ENCODE data around the gene NAA30.
"Not testable (repeated sequence)": the region's sequence is repeated elsewhere in the genome, so short reads cannot be mapped to it uniquely, and the experiment has no call there.

The NAA30 gene

DNA sequence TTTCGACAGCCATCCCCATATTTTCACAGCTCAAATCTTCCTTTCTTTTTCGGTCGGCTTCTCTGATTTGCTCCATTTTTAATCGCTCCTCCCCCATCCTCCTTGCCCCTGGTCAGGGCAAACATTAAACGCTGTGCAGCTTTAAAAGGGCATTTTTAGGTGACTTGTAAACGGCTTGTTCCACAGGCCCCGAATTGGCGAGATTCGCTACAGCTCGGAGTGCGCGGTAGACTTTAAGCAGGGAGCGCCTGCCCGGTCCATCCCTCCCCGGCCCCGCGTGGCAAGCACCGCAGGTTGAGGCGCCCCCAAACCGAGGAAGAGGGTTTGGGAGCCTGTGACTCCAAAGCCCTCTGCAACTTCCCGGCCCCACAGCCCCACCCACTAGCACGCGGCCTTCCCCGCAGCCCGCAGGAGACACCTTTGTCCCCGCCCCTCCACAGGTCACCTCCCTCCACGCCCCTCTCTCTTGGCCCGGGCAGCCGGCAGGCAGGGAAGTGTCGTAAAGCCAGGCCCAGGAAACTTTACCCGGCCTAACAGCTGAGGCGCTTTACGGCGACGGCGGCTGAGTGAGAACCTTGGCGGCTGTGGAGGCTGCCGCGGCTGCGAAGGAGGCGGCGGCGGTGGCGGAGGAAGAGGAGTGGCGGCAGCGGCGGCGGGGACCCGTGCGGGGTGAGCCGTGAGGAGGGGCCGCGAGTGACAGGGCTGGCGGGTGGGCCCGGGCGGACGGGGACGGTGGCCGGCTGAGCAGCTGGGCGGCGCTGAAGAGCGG, at the start of gene NAA30:
Gene NAA30, plus strand, starts transcription at position 550 of the 769 bp plus-strand sequence. CDS start 372 bp downstream, outside the sequence.
- peak; percentile 96 for DNase-seq

DNA sequence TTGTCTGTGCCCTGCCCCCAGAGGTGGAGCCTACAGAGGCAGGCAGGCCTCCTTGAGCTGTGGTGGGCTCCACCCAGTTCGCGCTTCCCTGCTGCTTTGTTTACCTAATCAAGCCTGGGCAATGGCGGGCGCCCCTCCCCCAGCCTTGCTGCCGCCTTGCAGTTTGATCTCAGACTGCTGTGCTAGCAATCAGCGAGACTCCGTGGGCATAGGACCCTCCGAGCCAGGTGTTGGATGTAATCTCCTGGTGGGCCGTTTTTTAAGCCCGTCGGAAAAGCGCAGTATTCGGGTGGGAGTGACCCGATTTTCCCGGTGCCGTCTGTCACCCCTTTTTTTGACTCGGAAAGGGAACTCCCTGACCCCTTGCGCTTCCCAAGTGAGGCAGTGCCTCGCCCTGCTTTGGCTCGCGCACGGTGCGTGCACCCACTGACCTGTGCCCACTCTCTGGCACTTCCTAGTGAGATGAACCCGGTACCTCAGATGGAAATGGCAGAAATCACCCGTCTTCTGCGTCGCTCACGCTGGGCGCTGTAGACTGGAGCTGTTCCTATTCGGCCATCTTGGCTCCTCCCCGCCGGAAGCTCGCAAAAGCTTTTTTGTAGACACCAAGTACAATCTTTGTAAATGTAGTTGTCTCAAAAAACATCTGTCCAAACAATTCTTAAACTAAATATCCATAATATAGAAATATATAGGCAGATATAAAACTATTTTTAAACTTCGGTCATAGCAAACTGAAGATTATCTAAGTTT, 46.7 kb upstream of the NAA30 start:
- DNase-seq, result not testable (repeated sequence)

DNA sequence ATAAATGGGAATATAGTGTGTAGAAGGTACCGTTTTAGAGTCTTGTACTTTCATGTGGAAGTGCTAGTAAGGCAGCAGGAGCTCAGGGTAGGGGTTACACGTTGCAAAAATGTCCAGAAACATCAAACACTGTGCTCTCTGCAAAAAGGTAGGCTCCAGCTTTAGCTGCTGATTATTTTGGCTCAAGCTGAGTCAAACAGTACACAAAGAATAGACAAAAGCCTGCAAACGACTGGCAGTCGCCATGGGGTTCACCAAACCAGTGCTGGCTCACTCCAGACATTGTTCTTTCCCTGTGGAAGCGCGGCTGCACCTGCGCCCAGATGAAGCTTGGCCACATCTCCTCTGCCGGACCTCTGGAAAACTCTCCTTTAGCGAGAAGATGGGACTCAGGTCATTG, 45.3 kb upstream of the NAA30 start:
- no peak for DNase-seq

DNA sequence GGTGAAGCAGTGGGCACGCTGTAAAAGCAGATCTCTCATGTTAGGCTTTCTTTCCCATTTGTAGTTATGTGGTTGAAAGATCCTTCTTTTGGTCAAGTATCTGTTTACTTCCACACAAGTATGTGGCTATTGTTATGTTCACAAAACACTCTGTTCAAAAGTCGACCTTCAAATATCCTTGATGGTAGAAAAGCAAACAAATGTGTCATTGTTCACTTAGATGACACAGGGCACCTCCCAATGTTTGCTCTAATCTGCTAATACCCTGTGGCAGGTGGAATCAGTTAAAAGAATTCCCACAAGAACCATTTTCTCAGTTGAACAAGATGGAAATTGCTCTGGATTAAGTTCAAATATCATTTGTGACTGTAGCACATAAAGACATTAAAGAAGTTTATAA, 43.6 kb upstream of the NAA30 start:
- DNase-seq, result no peak

DNA sequence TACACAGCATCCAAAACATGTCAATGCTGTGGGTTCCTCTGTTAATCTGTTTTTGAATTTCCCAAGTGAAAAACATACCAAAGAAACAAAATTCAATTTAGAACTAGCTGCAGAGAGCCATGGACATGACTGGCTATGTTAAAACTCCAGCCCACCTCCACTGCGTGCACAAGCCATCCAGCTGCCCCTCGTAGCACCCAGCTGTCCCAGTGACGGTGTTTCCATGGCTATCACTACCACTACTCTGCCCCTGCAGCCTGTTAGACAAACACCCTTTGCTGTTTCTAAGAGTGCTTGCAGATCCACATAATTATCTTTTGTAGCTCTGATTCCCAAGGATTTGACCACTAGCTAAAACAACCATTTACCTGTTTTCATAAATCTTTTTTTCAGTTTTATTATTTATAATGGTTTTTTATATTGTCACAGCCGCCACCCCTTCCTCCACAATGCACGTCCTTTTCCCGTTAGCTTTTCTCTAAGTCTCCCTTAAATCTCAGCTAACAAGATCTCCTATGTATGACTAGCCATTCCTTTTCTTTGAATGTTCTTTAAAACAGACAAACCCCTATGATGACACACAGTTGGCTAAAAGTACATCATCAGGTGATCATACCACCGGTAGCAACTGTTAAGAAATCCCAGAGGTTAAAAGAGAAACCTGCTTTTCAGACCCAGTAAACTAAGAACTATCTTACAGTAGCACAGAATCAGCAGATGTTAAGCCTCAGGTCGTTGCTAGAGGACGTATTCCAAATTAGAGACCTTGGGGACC, 37.8 kb upstream of the NAA30 start:
- DNase-seq, result no peak

DNA sequence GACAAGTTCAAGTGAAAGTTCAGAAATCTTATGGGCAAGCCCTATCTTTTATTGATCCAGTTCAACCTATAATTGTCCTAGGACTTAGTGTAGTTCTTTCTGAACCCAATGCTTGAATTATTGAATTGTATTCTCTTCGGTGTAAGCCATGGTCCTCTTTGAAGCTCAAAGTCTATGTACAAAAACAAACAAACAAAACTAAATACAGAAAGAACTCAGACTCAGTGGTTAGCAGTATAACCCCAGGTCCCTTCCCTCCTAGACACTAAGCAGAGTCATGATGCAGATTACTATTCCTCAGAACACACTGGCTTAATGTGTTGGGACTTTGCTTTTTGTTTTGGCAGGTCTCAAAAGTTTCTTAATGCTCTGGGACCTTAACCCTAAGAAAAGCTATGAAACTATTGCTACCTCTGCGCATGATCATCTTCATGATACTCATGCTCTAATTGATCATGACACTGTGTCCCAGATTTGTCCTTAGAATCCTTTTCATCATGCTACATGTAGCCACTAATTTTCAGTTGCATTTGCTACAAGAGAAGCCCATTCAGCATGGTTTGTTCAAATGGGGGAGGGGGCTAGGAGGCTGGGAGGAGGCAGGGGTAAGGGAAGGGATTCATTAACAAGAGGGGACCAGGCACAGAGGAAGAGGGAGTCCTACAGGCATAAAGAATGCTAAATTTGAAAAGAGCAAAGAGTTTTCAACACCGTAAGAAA, 35.1 kb upstream of the NAA30 start:
- DNase-seq, result no peak

DNA sequence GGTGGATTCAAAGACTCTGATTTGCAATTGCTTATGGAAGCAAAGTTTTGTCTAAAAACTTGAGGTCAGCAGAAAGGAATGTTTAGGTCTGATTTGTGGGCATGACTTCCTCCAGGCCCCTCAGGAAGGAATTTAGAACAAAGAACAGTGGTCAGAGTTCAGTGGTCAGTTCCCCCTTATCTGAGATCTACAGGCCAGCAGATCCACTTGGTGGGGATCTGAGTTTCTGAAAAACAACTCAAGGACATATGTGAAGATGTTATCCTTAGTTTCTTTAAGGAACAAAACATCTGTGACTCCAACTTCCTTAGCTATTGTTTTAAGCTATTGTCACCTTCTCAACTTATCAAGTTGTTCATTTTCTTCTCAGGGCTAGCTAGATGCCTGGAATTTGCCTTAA, 28.0 kb upstream of the NAA30 start:
- DNase-seq, result no peak

DNA sequence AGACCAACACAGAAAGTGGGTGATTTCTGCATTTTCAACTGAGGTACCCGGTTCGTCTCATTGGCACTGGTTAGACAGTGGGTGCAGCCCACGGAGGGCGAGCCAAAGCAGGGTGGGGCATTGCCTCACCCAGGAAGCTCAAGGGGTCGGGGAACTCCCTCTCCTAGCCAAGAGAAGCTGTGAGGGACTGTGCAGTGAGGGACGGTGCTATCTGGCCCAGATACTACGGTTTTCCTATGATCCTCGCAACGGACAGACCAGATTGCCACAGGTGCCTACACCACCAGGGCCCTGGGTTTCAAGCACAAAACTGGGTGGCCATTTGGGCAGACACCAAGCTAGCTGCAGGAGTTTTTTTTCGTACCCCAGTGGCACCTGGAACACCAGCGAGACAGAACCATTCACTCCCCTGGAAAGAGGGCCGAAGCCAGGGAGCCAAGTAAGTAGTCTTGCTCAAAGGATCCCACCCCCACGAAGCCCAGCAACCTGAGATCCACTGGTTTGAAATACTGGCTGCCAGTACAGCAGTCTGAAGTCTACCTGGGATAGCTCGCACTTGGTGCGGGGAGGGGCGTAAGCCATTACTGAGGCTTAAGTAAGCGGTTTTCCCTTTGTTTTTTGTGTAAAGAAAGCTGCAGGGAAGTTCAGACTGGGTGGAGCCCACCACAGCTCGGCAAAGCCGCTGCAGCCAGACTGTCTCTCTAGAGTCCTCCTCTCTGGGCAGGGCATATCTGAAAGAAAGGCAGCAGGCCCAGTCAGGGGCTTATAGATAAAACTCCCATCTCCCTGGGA, 25.5 kb upstream of the NAA30 start:
- no peak for DNase-seq

DNA sequence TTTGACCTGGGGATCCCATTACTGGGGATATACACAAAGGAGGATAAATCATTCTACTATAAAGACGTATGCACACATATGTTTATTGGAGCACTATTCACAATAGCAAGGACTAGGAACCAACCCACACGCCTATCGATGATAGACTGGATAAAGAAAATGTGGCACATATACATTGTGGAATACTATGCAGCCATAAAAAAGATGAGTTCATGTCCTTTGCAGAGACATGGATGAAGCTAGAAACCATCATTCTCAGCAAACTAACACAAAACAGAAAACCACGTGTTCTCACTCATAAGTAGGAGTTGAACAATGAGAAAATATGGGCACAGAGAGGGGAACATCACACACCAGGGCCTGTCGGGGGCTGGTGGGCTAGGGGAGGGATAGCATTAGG, 20.2 kb upstream of the NAA30 start:
- not testable (repeated sequence) for DNase-seq

DNA sequence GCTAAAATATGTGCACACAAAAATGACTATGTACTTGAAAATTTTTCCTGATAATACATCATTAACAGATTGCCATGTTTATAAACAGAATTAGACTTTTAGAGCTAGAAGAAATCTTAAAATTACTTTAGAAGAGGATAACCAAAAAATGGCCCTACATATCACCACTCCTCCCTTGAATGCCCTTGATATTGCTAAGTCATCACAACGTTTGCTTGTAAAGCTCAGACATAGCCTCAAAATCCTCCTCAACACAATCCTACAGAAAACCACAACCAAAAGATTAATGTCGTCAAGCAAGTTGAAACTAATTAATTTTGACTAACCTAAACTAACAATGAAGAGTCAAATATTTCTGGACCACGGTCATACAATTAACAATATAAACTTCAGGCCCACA, 19.4 kb upstream of the NAA30 start:
- no peak for DNase-seq

DNA sequence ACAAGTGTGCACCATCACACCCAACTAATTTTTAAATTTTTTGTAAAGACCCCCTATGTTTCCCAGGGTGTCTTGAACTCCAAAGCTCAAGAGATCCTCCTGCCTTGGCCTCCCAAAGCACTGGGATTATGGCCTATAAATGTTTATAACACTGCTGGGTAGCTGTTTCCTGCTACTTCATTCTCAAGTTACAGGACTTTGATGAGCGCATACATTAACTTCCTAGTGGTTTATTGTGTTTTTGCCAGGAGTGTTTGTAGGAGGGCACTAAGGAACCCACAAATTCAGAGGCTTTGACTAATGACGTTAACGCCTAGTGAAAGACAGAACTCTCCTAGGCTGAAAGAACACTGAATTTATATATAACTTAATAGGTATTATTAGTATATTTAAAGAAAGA, 15.2 kb upstream of the NAA30 start:
- no peak for DNase-seq

DNA sequence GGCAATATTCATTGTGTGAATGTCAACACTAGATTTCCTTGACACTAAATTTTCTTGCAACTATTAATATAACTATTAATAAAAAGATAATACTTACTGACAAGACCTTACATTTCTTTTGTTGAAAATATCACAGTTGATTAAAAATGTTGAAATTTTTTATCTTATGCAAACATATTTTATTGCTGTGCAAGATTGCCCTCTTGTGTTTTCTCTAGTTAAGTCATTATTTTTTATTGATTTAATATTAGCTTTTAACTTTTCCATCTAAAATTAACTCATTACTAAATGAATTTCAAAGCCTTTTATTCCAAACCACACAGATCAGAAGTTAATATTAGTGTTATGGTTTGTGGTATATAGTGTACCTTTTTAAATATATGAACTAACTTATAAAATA, 11.7 kb upstream of the NAA30 start:
- DNase-seq, result no peak

DNA sequence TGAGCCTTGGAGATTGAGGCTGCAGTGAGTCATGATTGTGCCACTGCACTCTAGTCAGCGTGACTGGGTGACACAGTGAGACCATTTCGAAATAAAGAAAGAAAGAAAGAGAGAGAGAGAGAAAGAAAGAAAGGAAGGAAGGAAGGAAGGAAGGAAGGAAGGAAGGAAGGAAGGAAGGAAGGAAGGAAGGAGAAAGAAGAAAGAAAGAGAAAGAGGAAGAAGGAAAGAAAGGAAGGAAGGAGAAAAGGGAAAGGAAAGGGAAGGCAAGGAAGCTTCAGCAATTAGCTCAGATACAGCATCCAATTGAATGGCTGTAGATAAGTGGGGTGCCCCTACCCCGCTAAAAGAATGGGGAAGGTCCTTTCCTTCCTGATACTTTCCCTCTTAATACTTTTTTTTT, 9.5 kb upstream of the NAA30 start:
- no peak for DNase-seq

DNA sequence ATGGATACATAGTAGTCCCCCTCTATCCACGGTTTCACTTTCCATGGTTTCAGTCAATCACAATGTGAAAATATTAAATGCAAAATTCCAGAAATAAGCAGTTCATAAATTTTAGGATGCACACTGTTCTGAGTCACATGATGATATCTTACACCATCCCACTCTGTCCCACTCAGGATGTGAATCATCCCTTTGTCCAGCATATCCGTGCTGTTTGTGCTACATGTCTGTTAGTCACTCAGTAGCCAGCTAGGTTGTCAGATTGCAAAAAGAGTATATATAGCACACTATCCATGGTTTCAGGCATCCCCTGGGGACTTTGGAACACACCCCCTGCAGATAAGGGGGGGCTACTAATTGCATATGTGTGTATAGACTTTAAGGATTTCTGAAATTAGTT, 8.1 kb upstream of the NAA30 start:
- DNase-seq, result no peak

DNA sequence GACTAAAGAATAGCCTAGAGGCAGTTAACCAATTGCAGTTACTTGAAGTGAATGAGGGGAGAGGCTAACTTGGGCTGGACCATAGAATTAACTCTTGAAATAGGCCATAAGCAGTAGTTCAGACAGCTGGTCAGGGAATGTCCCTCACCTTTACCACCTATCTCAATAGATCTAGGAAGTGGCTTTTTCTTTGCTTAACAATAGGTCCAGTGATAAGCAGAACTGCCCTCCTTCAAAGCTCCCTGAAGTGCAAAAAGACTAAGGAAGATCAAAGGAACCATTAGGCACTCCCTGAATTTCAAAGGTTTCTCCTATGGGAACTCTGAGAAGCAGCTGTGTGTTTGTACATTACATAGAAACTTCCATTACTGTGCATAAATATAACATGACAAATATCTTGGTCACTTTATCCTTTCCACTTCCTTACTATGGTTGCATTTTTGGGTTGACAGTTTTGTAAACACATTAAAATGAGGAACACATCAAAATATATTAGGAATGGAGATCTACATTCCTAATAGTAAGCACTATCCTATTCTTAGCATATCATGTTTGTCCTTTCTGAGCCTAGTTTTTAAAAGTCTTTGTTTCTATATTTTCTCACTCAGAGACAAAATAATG, 7.2 kb upstream of the NAA30 start:
- no peak for DNase-seq

DNA sequence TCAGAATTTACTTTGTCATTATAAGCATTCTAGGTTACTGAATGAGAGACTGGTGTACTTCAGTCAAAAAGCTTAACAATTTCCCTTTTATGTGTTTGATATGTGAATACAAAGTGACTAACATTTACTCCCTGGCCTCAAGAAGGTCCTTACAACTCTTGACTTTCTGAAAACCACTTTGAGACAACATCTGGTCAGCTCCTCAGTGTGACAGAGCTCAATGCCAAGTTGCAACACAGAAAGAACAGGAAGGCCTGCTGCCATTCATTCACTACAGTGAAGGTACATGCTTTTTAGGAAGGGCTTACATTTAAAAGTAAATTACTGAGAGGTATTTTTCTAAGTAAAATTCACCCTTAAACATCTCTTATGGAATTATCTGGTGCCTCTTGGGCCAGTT, 2.3 kb upstream of the NAA30 start:
- DNase-seq, result no peak

DNA sequence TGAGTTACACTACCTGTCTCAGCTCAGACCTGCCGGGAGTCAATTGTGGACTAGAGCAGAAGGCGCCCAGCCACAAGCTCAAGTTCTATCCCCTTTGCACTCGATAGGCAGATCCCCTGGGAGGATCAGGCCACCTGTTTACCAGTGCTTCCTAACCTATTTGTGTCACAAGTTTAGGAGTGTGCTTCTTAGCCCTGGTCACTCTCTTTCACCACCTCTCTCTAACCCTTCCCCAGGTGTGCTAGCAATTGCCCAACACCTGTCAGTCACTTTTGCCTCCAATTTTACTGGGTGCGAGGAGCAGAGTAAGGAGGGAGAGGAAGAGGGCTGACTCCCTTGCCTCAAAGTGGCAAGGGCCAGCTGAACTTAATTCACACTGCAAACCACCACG, 745 bp upstream of the NAA30 start:
- DNase-seq, result peak; percentile 20

DNA sequence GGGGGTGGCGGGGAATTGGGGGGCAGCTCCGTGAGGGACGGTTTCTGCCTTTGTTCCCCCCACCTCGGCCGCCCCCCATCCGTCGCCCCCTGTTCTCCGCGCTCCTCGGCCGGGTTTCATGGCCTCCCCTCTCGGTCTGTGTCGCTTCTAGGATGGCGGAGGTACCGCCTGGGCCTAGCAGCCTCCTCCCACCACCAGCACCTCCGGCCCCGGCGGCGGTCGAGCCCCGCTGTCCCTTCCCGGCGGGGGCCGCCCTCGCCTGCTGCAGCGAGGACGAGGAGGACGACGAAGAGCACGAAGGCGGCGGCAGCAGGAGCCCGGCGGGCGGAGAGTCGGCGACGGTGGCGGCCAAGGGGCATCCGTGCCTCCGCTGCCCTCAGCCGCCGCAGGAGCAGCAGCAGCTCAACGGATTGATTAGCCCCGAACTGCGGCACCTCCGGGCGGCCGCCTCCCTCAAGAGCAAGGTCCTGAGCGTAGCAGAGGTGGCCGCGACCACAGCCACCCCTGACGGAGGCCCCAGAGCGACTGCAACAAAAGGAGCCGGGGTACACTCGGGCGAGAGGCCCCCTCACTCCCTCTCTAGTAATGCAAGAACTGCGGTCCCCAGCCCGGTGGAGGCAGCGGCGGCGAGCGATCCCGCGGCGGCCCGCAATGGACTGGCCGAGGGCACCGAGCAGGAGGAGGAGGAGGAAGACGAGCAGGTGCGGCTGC, 575 bp downstream of the NAA30 start:
- DNase-seq, result peak; percentile 65

DNA sequence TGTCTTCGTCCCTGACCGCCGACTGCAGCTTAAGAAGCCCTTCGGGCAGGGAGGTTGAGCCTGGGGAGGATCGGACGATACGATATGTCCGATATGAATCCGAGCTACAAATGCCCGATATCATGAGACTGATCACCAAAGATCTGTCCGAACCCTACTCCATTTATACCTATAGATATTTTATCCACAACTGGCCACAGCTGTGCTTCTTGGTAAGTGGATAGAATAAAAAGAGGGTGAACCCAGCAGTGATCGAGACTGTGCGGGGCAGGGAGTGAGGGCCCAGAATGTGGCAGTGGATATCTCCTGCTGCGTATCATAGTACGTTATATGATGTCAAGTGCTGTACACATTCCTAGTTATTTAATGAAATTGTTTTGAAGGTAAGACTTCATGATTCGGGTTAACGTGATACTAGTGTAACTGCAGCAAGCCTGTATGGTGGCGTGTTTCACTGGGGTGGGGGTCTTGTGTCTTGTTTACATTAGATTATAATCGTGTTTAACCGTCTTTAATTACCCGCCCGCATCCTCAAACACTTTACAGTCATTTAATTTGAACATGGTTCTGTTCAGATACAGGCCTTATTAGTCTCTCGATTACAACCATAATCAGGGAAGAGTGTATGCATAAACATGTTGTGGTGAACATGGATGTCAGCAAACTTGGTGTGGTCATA, 1.3 kb downstream of the NAA30 start:
- no peak for DNase-seq

DNA sequence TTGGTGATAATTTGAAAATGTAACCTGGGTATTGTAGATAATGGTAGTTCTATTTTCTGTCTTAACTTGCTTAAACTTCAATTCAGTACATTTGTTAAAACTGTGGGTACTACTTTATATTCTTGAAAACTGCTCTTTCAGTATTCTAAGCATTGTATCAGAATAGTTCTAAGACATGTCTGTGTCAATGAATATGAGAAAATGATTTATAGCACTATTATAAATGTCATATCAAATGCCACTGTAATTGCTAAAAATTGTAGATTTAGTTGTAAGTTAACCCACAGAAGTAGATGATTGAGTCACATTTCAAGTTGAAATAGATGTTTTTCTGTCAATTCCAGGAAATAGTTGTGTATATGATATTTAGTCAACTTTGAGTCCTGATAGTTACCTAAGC, 2.4 kb downstream of the NAA30 start:
- no peak for DNase-seq

Measured in femur (tissue), 1 donor.